ENCODE measurements around the gene MARCHF3. TPM values are rescaled to one million over a fixed set of nuclear protein-coding genes. Genes with fewer than 3 reads are reported as not detected.
"Not testable (repeated sequence)": the region's sequence is repeated elsewhere in the genome, so short reads cannot be mapped to it uniquely, and the experiment has no call there.

MARCHF3 gene
- total RNA-seq, 2 experiments from 2014 or later = 5.4 to 7.0 TPM

- Histone ChIP-seq H3K9me3 (ENCODE audit: low read length) (no peaks in the 10 kb centered on the region), H3K4me3 (ENCODE audit: low read depth, low read length, poor library complexity, severe bottlenecking) (no peak overlapping the region), H3K4me2 (ENCODE audit: low read length) (no peak overlapping the region), H3K9me2 (ENCODE audit: insufficient read depth, low read length) (no peaks in the 10 kb centered on the region), H4K20me1 (ENCODE audit: insufficient read depth, low read length) (no peaks in the 10 kb centered on the region), H3K4me1 (ENCODE audit: insufficient read depth, low read length, poor library complexity, severe bottlenecking) (peaks cover 21% of the 10 kb centered on the region), H2AFZ (ENCODE audit: low read length) (no peak overlapping the region), H3K27ac (ENCODE audit: low read depth, low read length, poor library complexity, severe bottlenecking) (no peak overlapping the region), H3K36me3 (ENCODE audit: insufficient read depth, low read length) (0 out of 2 replicates have a peak, but pooled peaks cover 2% of the 10 kb centered on the region), H3K79me2 (ENCODE audit: insufficient read depth, low read depth, low read length) (no peaks in the 10 kb centered on the region)
- intact Hi-C loops (cut with micrococcal nuclease; ENCODE audit: unreplicated experiment) = loop anchor here (10.0 kb wide), 1 partner anchor 467 kb away; no protein-coding TSS in a partner anchor
- ChIA-PET CTCF (ENCODE audit: unreplicated experiment) (no interaction called here), POLR2A (interaction anchor here (0.6 kb wide), 1 partner anchor 32 kb away, joined by 3 read pairs; no protein-coding TSS in a partner anchor)
- DNase-seq (ENCODE audit: low spot score) = no peak
- BruUV-seq (replicated peaks) = no TSS peak
- no peak for TF ChIP-seq EZH2phosphoT487 (IDR thresholded peaks at IDR 0.05; ENCODE audit: borderline replicate concordance, low read depth, low read length)
- no peak for TF ChIP-seq CTCF (conservative IDR thresholded peaks at IDR 0.05; ENCODE audit: low read length)
Observed at GRCh38 chr5:126847456-126847820, 182.9 kb downstream of the MARCHF3 start.

DNA sequence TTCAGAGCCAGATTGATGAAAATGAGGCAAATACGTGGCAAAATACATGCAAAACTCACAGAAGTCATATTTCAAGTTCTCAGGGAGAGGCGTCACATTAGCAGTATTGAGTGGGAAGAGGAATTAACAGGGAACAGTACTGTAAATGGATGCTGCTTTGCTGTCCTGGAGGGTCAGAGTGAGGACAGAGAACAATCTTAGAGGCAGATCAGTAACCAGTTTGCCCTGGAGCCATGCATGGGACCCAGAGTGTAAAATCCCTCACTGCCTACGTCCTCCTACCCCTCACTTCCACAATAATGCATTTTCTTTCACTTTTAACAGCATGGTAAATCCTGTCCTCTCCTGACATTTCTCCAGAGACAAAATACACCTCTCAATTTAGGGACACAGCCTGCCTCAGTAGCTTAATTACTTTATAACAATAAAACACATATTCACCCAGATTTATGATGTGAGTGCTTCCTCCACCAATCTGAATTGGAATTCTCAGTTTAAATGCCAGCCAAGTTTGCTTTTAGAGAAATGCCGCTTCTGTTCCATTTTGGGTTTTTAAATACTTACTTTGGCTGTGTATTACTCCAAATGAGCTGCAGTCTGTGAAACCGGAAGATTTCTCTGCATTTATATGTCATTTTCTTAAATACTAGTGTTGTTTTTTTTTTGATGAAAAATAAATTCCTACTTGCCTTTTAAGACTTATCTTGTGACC, 183.5 kb downstream of the MARCHF3 start:
- Histone ChIP-seq H3K4me2 (ENCODE audit: low read length) (no peak overlapping the region), H2AFZ (ENCODE audit: low read length) (no peak overlapping the region), H3K79me2 (ENCODE audit: insufficient read depth, low read depth, low read length) (no peaks in the 10 kb centered on the region), H3K9me3 (ENCODE audit: low read length) (no peaks in the 10 kb centered on the region), H3K4me1 (ENCODE audit: insufficient read depth, low read length, poor library complexity, severe bottlenecking) (peaks cover 16% of the 10 kb centered on the region), H3K27ac (ENCODE audit: low read depth, low read length, poor library complexity, severe bottlenecking) (no peak overlapping the region), H4K20me1 (ENCODE audit: insufficient read depth, low read length) (no peaks in the 10 kb centered on the region), H3K9me2 (ENCODE audit: insufficient read depth, low read length) (no peaks in the 10 kb centered on the region), H3K4me3 (ENCODE audit: low read depth, low read length, poor library complexity, severe bottlenecking) (no peak overlapping the region), H3K36me3 (ENCODE audit: insufficient read depth, low read length) (no peaks in the 10 kb centered on the region)
- no peak for DNase-seq (ENCODE audit: low spot score)
- no TSS peak for BruUV-seq (replicated peaks)
- TF ChIP-seq EZH2phosphoT487 (IDR thresholded peaks at IDR 0.05; ENCODE audit: borderline replicate concordance, low read depth, low read length) (no peak), CTCF (conservative IDR thresholded peaks at IDR 0.05; ENCODE audit: low read length) (no peak)
- ChIA-PET CTCF (ENCODE audit: unreplicated experiment) (no interaction called here), POLR2A (interaction anchor here (0.6 to 0.7 kb wide), 2 partner anchors 13 to 31 kb away, joined by 3 to 4 read pairs; no protein-coding TSS in a partner anchor)
- intact Hi-C loops (cut with micrococcal nuclease; ENCODE audit: unreplicated experiment) = loop anchor here (10.0 kb wide), 1 partner anchor 468 kb away; no protein-coding TSS in a partner anchor

DNA sequence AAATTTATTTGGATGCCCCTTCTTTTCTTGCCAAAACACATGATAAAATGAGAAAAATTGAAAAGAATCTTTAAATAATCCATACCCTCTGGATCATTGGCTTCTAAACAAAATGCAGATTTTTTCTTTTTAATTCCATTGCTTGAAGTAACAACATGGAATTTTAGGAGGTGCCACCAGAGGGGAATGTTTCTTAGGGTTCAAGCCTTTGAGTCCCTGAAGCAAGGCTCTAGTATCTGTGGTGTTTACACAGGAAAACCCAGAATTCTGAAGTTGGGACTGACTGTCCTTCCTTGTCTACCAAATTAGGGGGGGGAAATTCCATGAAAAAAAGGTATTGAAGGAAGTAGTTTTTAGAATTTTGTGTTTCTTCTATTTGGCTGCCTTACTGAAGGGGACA, 184.0 kb downstream of the MARCHF3 start:
- Histone ChIP-seq H3K9me2 (ENCODE audit: insufficient read depth, low read length) (no peaks in the 10 kb centered on the region), H2AFZ (ENCODE audit: low read length) (no peak overlapping the region), H3K9me3 (ENCODE audit: low read length) (no peaks in the 10 kb centered on the region), H3K4me2 (ENCODE audit: low read length) (no peak overlapping the region), H4K20me1 (ENCODE audit: insufficient read depth, low read length) (no peaks in the 10 kb centered on the region), H3K4me3 (ENCODE audit: low read depth, low read length, poor library complexity, severe bottlenecking) (no peak overlapping the region), H3K79me2 (ENCODE audit: insufficient read depth, low read depth, low read length) (no peaks in the 10 kb centered on the region), H3K27ac (ENCODE audit: low read depth, low read length, poor library complexity, severe bottlenecking) (no peak overlapping the region), H3K36me3 (ENCODE audit: insufficient read depth, low read length) (no peaks in the 10 kb centered on the region), H3K4me1 (ENCODE audit: insufficient read depth, low read length, poor library complexity, severe bottlenecking) (peaks cover 10% of the 10 kb centered on the region)
- no TSS peak for BruUV-seq (replicated peaks)
- ChIA-PET POLR2A (interaction anchor here (0.6 to 1.0 kb wide), 2 partner anchors 11 to 18 kb away, joined by 4 to 5 read pairs; no protein-coding TSS in a partner anchor), CTCF (ENCODE audit: unreplicated experiment) (no interaction called here)
- TF ChIP-seq EZH2phosphoT487 (IDR thresholded peaks at IDR 0.05; ENCODE audit: borderline replicate concordance, low read depth, low read length) (no peak), CTCF (conservative IDR thresholded peaks at IDR 0.05; ENCODE audit: low read length) (no peak)
- DNase-seq (ENCODE audit: low spot score) = no peak
- intact Hi-C loops (cut with micrococcal nuclease; ENCODE audit: unreplicated experiment) = loop anchor here (10.0 kb wide), 1 partner anchor 468 kb away; no protein-coding TSS in a partner anchor

GRCh38 chr5:126845470-126846070, 184.8 kb downstream of the MARCHF3 start:
- intact Hi-C loops (cut with micrococcal nuclease; ENCODE audit: unreplicated experiment) = loop anchor here (10.0 kb wide), 1 partner anchor 469 kb away; no protein-coding TSS in a partner anchor
- not testable (repeated sequence) for H3K4me3 ChIP-seq (ENCODE audit: low read depth, low read length, poor library complexity, severe bottlenecking)

More at GRCh38 chr5:126845470-126846070, 184.8 kb downstream of the MARCHF3 start:
- Histone ChIP-seq H3K4me2 (ENCODE audit: low read length) (peak overlapping the region; percentile 57; the same call in 1 of the 2 replicates), H3K27ac (ENCODE audit: low read depth, low read length, poor library complexity, severe bottlenecking) (peak overlapping the region; percentile 64)
- DNase-seq (ENCODE audit: low spot score) = peak; percentile 63
- BruUV-seq (replicated peaks); H4K20me1 ChIP-seq (ENCODE audit: insufficient read depth, low read length); H3K79me2 ChIP-seq (ENCODE audit: insufficient read depth, low read depth, low read length); H3K9me3 ChIP-seq (ENCODE audit: low read length); H3K9me2 ChIP-seq (ENCODE audit: insufficient read depth, low read length); H3K4me1 ChIP-seq (ENCODE audit: insufficient read depth, low read length, poor library complexity, severe bottlenecking); H2AFZ ChIP-seq (ENCODE audit: low read length); H3K36me3 ChIP-seq (ENCODE audit: insufficient read depth, low read length); CTCF ChIA-PET (ENCODE audit: unreplicated experiment): not testable (repeated sequence)
- POLR2A ChIA-PET = interaction anchor here (0.6 to 1.0 kb wide), 2 partner anchors 10 to 18 kb away, joined by 4 to 5 read pairs; no protein-coding TSS in a partner anchor
